ENCODE data around the gene PTGDR.

Gene PTGDR

DNA sequence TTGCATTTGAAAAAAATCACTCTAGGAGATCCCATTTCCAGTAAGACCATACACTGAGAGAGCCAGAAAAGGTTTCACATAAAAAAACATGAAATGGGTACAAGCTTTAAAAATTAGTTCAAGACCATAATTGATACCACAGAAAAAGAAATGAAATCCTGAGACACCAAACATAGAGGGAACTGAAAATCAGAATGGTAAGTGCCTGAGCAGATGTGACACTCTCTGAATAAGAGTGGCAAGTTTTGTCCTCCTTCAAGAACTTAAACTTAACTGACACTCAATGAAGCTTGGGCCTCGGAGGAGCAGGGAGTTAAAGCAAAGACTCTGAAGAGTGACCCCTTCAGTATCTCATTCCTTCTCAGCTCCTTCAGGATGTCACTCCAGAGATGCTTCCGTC lies 23.2 kb upstream of the PTGDR start:
- H3K4me3 ChIP-seq (ENCODE audit: low read depth, low read length): no peak overlapping the region
- TF ChIP-seq, protein P1, sequence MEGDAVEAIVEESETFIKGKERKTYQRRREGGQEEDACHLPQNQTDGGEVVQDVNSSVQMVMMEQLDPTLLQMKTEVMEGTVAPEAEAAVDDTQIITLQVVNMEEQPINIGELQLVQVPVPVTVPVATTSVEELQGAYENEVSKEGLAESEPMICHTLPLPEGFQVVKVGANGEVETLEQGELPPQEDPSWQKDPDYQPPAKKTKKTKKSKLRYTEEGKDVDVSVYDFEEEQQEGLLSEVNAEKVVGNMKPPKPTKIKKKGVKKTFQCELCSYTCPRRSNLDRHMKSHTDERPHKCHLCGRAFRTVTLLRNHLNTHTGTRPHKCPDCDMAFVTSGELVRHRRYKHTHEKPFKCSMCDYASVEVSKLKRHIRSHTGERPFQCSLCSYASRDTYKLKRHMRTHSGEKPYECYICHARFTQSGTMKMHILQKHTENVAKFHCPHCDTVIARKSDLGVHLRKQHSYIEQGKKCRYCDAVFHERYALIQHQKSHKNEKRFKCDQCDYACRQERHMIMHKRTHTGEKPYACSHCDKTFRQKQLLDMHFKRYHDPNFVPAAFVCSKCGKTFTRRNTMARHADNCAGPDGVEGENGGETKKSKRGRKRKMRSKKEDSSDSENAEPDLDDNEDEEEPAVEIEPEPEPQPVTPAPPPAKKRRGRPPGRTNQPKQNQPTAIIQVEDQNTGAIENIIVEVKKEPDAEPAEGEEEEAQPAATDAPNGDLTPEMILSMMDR (IDR thresholded peaks at IDR 0.05; ENCODE audit: low read depth, low read length): no peak
- TF ChIP-seq POLR2A (IDR thresholded peaks at IDR 0.05; ENCODE audit: extremely low read depth, insufficient read length) (no peak), MYC (IDR thresholded peaks at IDR 0.05; ENCODE audit: low read depth, low read length) (no peak)
- TF ChIP-seq, protein P2, sequence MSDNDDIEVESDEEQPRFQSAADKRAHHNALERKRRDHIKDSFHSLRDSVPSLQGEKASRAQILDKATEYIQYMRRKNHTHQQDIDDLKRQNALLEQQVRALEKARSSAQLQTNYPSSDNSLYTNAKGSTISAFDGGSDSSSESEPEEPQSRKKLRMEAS (IDR thresholded peaks at IDR 0.05; ENCODE audit: low read depth, low read length): no peak
- DNase-seq (ENCODE audit: low read depth): no peak

DNA sequence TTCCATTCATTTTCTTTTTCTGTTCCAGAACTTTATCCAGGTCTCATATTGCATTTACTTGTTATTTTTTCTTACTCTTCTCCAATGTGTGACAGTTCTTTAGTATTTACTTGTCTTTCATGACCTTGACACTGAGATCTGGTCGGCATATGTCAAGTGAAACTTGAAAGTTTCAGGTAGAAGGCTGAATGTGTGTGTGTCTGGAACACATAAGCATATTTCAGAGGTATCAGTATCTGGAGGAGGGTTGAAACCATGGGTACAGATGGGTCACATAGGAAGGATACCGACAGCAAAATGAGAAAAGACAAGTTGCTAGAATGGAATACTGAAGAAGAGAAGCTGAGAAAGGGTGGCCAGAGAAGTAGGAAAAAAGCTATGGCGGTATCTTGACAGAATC lies 22.5 kb upstream of the PTGDR start:
- no peak for DNase-seq (ENCODE audit: low read depth)
- TF ChIP-seq, protein P1 (IDR thresholded peaks at IDR 0.05; ENCODE audit: low read depth, low read length): no peak
- TF ChIP-seq, protein P2 (IDR thresholded peaks at IDR 0.05; ENCODE audit: low read depth, low read length): no peak
- TF ChIP-seq MYC (IDR thresholded peaks at IDR 0.05; ENCODE audit: low read depth, low read length): no peak
- TF ChIP-seq POLR2A (IDR thresholded peaks at IDR 0.05; ENCODE audit: extremely low read depth, insufficient read length): no peak
- no peak overlapping the region for H3K4me3 ChIP-seq (ENCODE audit: low read depth, low read length)

DNA sequence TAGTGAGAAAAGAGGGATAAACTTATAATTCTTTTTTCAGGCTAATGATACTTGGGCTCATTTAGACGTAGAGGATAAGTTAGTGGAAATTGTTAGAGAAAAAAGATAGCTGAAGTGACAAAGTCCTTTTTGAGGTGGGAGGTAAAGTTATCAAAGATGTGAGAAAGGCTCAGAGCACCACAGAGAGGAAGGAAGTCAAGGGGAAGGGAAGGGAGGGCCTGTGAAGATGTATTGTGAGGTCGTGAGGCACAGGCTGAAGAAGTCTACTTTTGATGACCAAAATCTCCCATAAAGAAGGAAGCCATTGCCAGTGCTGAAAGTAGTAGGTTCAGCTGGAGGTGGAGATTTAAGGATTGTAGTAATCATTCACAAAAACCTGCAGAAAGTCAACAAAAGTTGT lies 19.4 kb upstream of the PTGDR start:
- H3K4me3 ChIP-seq (ENCODE audit: low read depth, low read length): no peak overlapping the region
- TF ChIP-seq, protein P1 (IDR thresholded peaks at IDR 0.05; ENCODE audit: low read depth, low read length): no peak
- DNase-seq (ENCODE audit: low read depth): no peak

DNA sequence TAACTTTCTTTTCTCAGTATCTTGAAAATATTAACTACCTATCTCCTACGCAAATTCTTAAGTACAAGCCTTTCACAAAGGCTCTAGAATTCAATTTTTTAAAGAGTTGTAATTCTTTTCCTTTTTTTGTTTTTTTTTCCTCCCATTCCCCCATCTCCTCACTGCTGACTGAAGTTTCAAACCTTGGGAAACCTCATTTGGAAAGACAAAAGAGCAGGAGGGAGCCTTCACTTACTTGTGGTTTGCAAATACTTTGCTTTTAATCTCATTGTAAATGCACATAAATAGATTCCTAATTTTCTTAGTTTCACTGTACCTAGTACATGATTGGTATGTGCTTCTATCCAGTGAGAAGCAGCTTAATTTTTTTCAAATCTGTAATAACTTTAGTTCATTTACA lies 15.8 kb upstream of the PTGDR start:
- no peak overlapping the region for H3K4me3 ChIP-seq (ENCODE audit: low read depth, low read length)
- TF ChIP-seq MYC (IDR thresholded peaks at IDR 0.05; ENCODE audit: low read depth, low read length): no peak
- TF ChIP-seq, protein P1 (IDR thresholded peaks at IDR 0.05; ENCODE audit: low read depth, low read length): no peak
- TF ChIP-seq POLR2A (IDR thresholded peaks at IDR 0.05; ENCODE audit: extremely low read depth, insufficient read length): no peak
- TF ChIP-seq, protein P2 (IDR thresholded peaks at IDR 0.05; ENCODE audit: low read depth, low read length): no peak
- DNase-seq (ENCODE audit: low read depth): no peak

DNA sequence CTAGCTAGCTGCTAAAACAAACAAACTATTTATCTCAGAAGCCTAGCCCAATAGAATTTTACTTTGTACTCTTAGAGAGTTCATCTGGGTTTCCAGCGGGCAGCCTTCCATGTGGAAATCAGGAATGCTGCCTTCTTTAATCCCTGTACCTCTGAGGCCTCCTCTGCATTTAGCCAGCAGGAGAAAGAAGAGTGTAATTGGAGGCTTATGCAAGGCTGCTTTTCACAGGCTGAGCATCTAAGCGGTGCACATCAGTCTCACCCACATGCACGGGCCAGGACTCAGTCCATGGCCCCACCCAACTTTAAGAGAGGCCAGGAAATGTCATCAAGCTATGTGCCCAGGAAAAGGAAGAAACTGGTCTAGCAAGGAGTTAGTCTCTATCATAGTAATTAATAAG lies 14.0 kb upstream of the PTGDR start:
- TF ChIP-seq, protein P2 (IDR thresholded peaks at IDR 0.05; ENCODE audit: low read depth, low read length): no peak
- no peak for DNase-seq (ENCODE audit: low read depth)
- H3K4me3 ChIP-seq (ENCODE audit: low read depth, low read length): no peak overlapping the region

DNA sequence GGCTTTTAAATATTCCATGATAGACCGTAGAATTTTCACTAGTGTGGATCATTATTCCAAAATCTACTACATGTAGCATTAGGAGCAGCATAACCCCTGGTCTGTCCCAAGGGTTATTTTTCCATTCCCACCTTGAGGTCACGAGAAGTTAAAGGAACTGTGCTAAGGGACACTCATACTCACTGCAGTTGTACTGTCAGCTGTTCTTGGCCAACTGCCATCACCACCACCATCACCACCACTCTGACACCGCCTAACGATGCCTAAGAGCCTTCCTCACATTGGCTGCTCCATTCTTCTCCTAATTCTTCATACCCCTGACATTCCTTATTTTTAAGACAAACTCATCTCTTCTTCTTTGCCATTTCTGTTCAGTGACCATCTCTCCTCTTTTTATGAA lies 13.4 kb upstream of the PTGDR start:
- TF ChIP-seq, protein P2 (IDR thresholded peaks at IDR 0.05; ENCODE audit: low read depth, low read length): no peak
- TF ChIP-seq POLR2A (IDR thresholded peaks at IDR 0.05; ENCODE audit: extremely low read depth, insufficient read length): no peak
- TF ChIP-seq MYC (IDR thresholded peaks at IDR 0.05; ENCODE audit: low read depth, low read length): no peak
- TF ChIP-seq, protein P1 (IDR thresholded peaks at IDR 0.05; ENCODE audit: low read depth, low read length): no peak
- H3K4me3 ChIP-seq (ENCODE audit: low read depth, low read length): no peak overlapping the region
- DNase-seq (ENCODE audit: low read depth): no peak
